LoVo (cell line): ENCODE results near the gene TBK1.

Source experiments
- DNase-seq: peaks from one replicate; pipeline ENCODE4 v3.0.0-alpha.2; 2016; ENCODE audit warnings: low spot score

The TBK1 gene

DNA sequence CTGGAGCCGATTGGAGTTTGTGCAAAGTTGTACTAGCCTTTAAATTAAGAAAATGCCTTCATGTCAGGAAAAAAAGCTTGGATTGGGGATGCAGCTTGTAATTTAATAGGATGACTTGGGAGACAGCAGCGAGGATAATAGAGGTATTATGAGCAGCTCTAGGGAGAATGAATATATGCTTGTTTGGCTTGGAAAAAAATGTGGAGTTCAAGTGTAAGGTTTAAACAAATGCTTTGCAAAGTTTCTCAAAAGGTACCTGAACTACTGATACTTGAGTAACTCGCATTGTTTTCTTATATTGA, 93.1 kb downstream of the TBK1 start:
- no peak for DNase-seq

DNA sequence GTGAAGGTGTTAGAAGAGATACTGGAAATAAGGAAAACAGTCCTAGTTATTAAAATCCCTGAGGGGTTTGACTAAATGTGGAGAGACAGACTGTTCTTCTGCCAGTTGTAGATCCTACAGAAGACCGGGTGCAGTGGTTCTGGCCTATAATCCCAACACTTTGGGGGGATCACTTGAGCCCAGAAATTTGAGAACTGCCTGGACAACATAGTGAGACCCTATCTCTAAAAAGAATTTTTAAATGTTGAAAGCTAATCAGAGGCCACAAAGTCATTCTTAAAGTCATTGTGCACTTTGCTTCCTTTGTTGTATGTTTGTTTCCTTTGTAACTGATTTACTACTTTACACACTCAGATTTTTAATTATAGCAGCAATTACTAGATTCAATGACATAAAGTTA, 97.2 kb downstream of the TBK1 start:
- DNase-seq = no peak

DNA sequence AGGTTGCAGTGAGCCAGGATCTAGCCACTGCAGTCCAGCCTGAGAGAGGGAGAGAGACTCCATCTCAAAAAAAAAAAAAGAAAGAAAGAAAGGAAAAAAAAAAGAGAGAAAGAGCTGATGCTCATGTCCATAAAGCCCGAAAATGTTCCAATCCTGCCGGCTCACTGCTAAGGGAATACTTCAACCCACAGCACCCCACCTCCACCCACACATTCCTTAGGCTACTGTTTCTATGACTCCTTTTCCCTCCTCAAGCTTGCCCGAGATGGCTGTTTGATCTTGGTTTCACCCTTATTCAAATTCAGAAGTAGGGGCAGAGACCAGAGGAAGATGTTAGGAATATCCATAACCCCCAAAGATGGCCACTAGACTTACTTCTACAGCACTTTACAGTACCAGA, 98.8 kb downstream of the TBK1 start:
- no peak for DNase-seq

DNA sequence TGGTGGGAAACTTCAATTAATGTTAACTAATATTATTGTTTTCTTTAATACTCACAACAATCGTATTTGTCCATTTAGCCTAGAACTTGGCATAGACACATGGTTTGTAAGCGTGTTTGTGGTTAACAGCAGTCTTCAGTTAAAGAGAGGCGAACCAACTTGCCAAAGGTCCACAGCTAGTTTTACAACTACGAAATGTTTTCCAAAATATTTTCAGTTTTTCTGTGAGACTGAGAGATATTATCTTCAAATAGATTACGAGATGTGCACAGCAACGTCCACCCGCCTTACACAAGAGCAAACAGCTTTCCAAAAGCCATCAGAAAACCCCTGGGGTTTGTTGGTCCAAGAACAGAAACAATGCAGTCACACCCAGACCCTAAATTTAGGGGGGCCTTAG, 99.8 kb downstream of the TBK1 start:
- DNase-seq = no peak
